HL-60 (cell line): ENCODE measurements around the gene TIMP2.

Source experiments
- DNase-seq, 2 experiments: peaks; one replicate each; pipeline ENCODE4 v3.0.0-alpha.2; 2010 to 2020; ENCODE audit warnings: low read depth in 1 of 2, low spot score in 1 of 2
- H3K27ac ChIP-seq: fragments of 250-450 bp; sonication (Bioruptor Pico); replicated peaks from 2 replicates; pipeline ENCODE4 v1.5.1; 2020; ENCODE audit warnings: mild to moderate bottlenecking, moderate library complexity
- H3K27me3 ChIP-seq: fragments of 250-450 bp; sonication (Bioruptor Pico); 2 replicates; pipeline ENCODE4 v1.5.1; 2021; ENCODE audit warnings: mild to moderate bottlenecking, moderate library complexity; ENCODE audit not compliant: insufficient read depth, poor library complexity, severe bottlenecking
- H3K4me3 ChIP-seq: replicated peaks from 2 replicates; pipeline ENCODE4 v1.5.1; 2011; ENCODE audit warnings: mild to moderate bottlenecking, control low read depth, low read length; ENCODE audit not compliant: insufficient read depth
- GABPA ChIP-seq: IDR thresholded peaks from 2 replicates; pipeline ENCODE4 v1.6.1; 2012; ENCODE audit warnings: low read depth
- POLR2AphosphoS5 ChIP-seq: IDR thresholded peaks from 2 replicates; pipeline ENCODE4 v1.6.1; 2012; ENCODE audit warnings: low read depth
- SPI1 ChIP-seq: IDR thresholded peaks from 2 replicates; pipeline ENCODE4 v1.6.1; 2012; ENCODE audit warnings: low read depth, mild to moderate bottlenecking, borderline replicate concordance
- TF ChIP-seq, protein P1 (sequence below): IDR thresholded peaks from one replicate; pipeline ENCODE4 v1.5.1; 2011; ENCODE audit warnings: low read length, control low read depth, inconsistent platforms; ENCODE audit not compliant: insufficient read depth
- TF ChIP-seq, protein P2 (sequence below): IDR thresholded peaks from 2 replicates; pipeline ENCODE4 v1.6.1; 2012; ENCODE audit warnings: low read depth; ENCODE audit not compliant: insufficient replicate concordance

TIMP2 gene

DNA sequence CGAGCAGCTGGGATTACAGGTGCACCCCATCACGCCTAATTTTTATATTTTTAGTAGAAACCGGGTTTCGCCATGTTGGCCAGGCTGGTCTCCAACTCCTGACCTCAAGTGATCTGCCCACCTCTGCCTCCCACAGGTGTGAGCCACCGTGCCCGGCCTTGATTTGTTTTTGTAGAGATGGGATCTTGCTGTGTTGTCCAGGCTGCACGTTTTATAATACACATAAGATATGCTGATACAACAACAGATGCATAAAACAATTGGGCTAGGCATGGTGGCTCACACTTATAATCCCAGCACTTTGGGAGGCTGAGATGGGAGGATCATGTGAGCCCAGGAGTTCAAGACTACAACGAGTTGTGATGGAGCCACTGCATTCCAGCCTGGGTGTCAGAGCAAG is 90.6 kb downstream of the TIMP2 start:
- H3K27ac ChIP-seq: no peak overlapping the region
- H3K4me3 ChIP-seq: no peak overlapping the region
- no peaks in the 10 kb centered on the region for H3K27me3 ChIP-seq
- TF ChIP-seq, protein P1, sequence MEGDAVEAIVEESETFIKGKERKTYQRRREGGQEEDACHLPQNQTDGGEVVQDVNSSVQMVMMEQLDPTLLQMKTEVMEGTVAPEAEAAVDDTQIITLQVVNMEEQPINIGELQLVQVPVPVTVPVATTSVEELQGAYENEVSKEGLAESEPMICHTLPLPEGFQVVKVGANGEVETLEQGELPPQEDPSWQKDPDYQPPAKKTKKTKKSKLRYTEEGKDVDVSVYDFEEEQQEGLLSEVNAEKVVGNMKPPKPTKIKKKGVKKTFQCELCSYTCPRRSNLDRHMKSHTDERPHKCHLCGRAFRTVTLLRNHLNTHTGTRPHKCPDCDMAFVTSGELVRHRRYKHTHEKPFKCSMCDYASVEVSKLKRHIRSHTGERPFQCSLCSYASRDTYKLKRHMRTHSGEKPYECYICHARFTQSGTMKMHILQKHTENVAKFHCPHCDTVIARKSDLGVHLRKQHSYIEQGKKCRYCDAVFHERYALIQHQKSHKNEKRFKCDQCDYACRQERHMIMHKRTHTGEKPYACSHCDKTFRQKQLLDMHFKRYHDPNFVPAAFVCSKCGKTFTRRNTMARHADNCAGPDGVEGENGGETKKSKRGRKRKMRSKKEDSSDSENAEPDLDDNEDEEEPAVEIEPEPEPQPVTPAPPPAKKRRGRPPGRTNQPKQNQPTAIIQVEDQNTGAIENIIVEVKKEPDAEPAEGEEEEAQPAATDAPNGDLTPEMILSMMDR: no peak
- no peak for TF ChIP-seq SPI1
- DNase-seq: no peak

DNA sequence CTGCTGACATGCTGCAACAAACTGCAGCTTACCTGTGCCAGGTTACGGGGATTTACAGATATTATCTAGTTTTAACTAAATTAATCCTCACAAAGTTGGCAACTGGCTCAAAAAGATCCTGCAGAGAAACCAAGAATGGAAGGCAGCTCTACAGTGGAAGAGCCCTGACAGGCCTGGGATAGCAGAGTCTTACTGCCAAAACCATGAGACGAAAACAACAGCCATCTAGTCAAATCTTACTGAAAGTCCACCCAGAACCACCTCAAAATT is 92.7 kb downstream of the TIMP2 start:
- Histone ChIP-seq H3K4me3 (no peak overlapping the region), H3K27me3 (no peaks in the 10 kb centered on the region), H3K27ac (no peak overlapping the region)
- no peak for TF ChIP-seq POLR2AphosphoS5
- no peak for DNase-seq

DNA sequence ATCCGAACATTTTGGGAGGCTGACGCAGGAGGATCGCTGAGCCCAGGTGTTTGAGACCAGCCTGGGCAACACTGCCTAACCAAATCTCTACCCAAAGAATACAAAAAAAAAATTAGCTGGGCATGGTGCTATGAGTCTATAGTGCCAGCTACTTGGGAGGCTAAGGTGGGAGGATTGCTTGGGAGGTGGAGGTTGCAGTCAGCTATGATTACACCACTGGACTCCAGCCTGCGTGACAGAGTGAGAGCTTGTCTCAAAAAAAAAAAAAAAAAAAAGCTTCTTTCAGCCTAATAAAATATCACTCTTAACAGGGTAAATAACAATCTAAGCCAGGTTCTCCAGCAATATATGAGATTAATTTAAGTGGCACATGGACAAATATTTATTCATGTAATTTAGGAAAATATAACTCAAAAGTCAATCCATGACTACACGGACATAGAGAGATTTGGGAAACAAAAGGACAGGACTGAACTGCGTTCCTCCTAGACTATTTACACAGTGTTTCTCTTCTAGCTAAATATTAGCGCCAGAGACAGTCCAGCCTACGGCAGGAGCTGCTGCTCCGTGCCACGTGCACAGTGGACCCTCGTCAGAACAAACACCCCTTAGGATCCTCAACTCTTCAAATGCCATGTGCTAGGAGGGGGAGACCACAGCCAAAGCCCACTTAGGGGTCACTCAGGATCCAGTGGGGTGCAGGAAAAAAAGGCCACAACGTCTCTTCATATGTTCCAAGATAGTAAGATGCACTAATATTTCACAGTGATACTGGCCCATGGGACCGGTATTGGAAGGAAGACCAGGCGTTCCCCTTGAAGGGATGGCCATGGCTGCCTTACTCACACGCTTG is 93.3 kb downstream of the TIMP2 start:
- Histone ChIP-seq H3K4me3 (no peak overlapping the region), H3K27me3 (no peaks in the 10 kb centered on the region), H3K27ac (no peak overlapping the region)
- no peak for DNase-seq
- TF ChIP-seq SPI1 (no peak), GABPA (no peak), POLR2AphosphoS5 (no peak)
- TF ChIP-seq, protein P2, sequence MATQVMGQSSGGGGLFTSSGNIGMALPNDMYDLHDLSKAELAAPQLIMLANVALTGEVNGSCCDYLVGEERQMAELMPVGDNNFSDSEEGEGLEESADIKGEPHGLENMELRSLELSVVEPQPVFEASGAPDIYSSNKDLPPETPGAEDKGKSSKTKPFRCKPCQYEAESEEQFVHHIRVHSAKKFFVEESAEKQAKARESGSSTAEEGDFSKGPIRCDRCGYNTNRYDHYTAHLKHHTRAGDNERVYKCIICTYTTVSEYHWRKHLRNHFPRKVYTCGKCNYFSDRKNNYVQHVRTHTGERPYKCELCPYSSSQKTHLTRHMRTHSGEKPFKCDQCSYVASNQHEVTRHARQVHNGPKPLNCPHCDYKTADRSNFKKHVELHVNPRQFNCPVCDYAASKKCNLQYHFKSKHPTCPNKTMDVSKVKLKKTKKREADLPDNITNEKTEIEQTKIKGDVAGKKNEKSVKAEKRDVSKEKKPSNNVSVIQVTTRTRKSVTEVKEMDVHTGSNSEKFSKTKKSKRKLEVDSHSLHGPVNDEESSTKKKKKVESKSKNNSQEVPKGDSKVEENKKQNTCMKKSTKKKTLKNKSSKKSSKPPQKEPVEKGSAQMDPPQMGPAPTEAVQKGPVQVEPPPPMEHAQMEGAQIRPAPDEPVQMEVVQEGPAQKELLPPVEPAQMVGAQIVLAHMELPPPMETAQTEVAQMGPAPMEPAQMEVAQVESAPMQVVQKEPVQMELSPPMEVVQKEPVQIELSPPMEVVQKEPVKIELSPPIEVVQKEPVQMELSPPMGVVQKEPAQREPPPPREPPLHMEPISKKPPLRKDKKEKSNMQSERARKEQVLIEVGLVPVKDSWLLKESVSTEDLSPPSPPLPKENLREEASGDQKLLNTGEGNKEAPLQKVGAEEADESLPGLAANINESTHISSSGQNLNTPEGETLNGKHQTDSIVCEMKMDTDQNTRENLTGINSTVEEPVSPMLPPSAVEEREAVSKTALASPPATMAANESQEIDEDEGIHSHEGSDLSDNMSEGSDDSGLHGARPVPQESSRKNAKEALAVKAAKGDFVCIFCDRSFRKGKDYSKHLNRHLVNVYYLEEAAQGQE: no peak
- TF ChIP-seq, protein P1: no peak

DNA sequence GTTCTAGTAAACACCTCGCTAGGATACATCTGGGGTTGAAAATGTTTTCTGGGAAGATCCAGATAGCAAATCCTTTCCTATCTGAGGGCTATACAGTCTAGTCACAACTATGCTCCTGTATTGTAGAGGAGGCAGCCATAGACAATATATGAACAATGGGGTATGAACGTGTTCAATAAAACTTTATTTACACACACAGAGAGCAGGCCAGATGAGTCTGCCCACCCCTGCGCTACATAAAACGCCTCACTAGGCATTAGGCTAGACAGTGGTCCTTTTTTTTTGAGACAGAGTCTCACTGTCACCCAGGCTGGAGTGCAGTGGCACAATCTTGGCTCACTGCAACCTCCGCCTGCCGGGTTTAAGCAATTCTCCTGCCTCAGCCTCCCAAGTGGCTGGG is 95.7 kb downstream of the TIMP2 start:
- TF ChIP-seq, protein P1: no peak
- TF ChIP-seq POLR2AphosphoS5 (no peak), GABPA (no peak), SPI1 (no peak)
- TF ChIP-seq, protein P2: no peak
- Histone ChIP-seq H3K4me3 (no peak overlapping the region), H3K27ac (no peak overlapping the region), H3K27me3 (no peaks in the 10 kb centered on the region)
- no peak for DNase-seq
